HUES6 (cell line): ENCODE measurements around the gene HIPK2.

Experiments
- H3K27ac ChIP-seq: 2 replicates; pipeline ENCODE4 v1.7.0; 2013; ENCODE audit warnings: low read depth, mild to moderate bottlenecking, low read length, inconsistent platforms
- H3K27me3 ChIP-seq: 2 replicates; pipeline ENCODE4 v1.6.1; 2013; ENCODE audit warnings: low read length; ENCODE audit not compliant: control insufficient read depth, insufficient read depth
- H3K36me3 ChIP-seq: 2 replicates; pipeline ENCODE4 v1.6.1; 2013; ENCODE audit warnings: low read length; ENCODE audit not compliant: control insufficient read depth, insufficient read depth
- H3K4me1 ChIP-seq: 2 replicates; pipeline ENCODE4 v1.6.1; 2013; ENCODE audit warnings: low read length; ENCODE audit not compliant: control insufficient read depth, insufficient read depth
- H3K4me3 ChIP-seq: 2 replicates; pipeline ENCODE4 v1.5.1; 2013; ENCODE audit warnings: low read depth, low read length
- H3K9ac ChIP-seq: one replicate; pipeline ENCODE4 v1.6.1; 2013; ENCODE audit warnings: mild to moderate bottlenecking, low read length
- H3K9me3 ChIP-seq: 2 replicates; pipeline ENCODE4 v1.6.1; 2013; ENCODE audit warnings: low read depth, low read length; ENCODE audit not compliant: control insufficient read depth, insufficient read depth

Gene HIPK2

DNA sequence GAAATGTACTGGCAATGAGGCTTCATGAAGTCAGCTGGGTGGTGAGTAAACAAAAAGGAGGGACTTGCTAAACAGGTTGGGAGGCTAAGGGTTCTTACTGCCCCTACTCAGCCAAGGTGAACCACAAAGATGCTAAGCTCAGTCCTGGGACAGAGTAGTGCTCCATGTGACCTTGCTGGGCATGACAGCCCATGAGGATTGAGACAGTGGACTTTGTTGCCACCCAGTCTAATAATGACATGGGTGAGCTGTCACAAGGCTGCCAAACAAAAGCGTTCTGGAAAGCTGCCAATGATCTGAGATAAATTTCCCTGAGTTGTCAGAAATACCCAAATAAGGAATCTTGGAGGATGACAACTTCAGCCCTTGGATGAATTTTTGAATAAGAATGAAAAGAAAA is 179.2 kb downstream of the HIPK2 start:
- no peak overlapping the region for H3K27ac ChIP-seq
- H3K9me3 ChIP-seq: no peaks in the 10 kb centered on the region
- H3K4me3 ChIP-seq: no peak overlapping the region
- H3K9ac ChIP-seq: no peak overlapping the region
- H3K27me3 ChIP-seq: no peaks in the 10 kb centered on the region
- peaks cover 34% of the 10 kb centered on the region for H3K36me3 ChIP-seq
- H3K4me1 ChIP-seq: no peaks in the 10 kb centered on the region

DNA sequence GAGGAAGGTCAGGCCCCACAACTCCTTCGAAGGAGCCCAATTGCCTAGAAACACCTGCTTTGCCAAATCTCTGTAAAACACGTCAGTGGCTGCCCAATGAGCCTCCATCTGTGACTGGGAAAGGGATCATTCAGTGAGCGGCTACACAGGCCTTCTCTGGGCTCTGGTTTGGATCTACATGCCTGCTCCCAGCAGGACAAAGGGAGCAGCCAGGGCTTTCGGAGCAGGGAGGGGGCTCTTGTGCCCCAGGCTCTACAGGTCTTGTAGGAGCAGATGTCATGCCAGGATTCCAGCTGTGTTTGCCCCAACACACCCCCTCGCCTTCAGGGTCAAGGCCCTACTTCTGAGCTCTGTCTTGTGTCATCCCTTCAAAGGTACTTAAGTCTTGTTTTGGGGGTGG is 180.8 kb downstream of the HIPK2 start:
- Histone ChIP-seq H3K4me3 (no peak overlapping the region), H3K27ac (no peak overlapping the region), H3K27me3 (no peaks in the 10 kb centered on the region), H3K36me3 (peaks cover 41% of the 10 kb centered on the region), H3K9ac (no peak overlapping the region), H3K4me1 (no peaks in the 10 kb centered on the region), H3K9me3 (no peaks in the 10 kb centered on the region)

DNA sequence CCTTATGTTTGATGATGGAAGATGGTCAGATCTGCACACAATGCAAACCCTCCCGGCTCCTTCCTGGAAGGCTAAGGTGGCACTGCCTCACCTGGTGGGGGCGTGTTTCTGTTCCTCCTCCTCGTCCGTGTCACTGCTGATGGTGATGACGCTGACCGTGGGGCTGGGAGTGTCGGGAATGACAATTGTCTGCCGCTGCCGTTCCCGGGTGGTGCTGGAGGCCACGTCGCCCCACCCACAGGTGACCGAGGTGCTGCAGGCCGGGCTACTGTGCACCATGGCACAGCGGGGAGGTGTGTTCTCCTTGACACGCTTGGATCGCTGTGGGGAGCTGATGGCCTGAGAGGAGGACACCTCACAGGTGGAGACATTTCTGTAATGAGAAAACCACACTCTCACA is 181.2 kb downstream of the HIPK2 start:
- Histone ChIP-seq H3K27me3 (no peaks in the 10 kb centered on the region), H3K4me3 (no peak overlapping the region), H3K36me3 (peaks cover 42% of the 10 kb centered on the region), H3K4me1 (no peaks in the 10 kb centered on the region), H3K27ac (no peak overlapping the region), H3K9me3 (no peaks in the 10 kb centered on the region), H3K9ac (no peak overlapping the region)

DNA sequence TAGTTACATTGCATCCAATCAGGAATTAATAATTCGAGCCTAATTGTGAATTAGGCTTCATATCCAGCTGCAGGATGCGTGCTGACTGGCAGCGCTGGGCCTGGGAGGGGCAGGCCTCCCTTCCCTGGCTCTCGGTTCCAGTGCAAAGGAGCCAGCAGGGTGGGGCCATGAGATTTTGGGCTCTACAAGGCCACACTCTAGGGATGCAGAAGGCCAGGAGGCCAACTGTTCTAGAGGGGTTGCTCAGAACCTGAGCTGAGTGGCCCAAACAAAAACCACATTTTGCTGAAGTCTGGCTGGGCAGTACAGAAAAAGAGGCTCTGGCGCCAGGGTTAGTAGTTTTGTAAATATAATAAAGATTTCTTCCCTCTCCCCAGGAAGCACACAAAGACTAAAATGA is 182.0 kb downstream of the HIPK2 start:
- no peak overlapping the region for H3K4me3 ChIP-seq
- H3K9me3 ChIP-seq: no peaks in the 10 kb centered on the region
- no peak overlapping the region for H3K27ac ChIP-seq
- H3K4me1 ChIP-seq: no peaks in the 10 kb centered on the region
- no peaks in the 10 kb centered on the region for H3K27me3 ChIP-seq
- H3K36me3 ChIP-seq: peaks cover 47% of the 10 kb centered on the region
- no peak overlapping the region for H3K9ac ChIP-seq

DNA sequence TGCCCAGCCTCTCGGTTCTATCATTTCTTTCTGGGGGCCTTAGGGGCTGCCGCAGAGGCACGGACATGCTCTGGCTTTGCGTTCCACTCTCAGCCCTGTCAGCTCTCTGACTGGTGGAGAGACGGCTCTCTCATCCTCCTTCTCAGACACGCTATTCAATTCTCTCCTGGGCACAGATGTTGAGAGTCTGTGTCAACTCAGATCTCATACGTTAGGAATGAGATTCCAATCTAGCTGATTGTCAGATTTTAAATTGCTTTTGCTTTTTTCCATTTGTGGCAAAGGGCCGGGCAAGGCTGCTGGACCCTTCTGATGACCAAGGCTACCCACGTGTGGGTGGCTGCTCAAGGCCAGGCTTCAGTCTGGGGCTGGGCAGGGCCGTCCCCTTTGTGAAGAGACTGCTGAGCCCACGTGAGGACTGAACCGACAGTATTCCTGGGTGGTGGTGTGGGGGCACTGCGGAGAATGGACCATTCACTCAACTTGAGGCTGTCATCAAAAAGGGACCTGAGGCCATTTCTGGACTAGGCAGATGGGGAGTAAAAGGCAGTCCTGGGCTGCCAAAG is 182.8 kb downstream of the HIPK2 start:
- Histone ChIP-seq H3K36me3 (peaks cover 45% of the 10 kb centered on the region), H3K4me3 (no peak overlapping the region), H3K9me3 (no peaks in the 10 kb centered on the region), H3K4me1 (no peaks in the 10 kb centered on the region), H3K9ac (no peak overlapping the region), H3K27me3 (no peaks in the 10 kb centered on the region), H3K27ac (no peak overlapping the region)

DNA sequence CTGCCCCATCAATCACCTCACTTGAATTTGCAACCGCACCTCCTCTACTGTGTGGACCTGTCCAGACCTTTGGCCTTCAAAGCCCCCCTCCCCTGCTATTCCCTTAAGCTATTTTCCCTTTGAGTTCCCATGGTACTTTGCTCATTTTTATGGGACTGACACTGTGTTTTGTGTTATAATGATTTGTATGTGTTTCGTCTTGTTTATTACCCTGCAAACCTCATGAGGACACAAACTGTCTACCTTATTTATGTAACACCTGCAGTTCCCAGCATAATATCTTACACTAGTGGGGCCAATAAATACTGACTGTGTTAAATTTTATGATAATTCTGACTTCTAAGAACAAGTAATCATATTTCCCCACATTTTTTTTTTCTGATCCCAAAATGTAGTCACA is 183.7 kb downstream of the HIPK2 start:
- H3K27ac ChIP-seq: no peak overlapping the region
- peaks cover 41% of the 10 kb centered on the region for H3K36me3 ChIP-seq
- H3K4me3 ChIP-seq: no peak overlapping the region
- no peak overlapping the region for H3K9ac ChIP-seq
- H3K27me3 ChIP-seq: no peaks in the 10 kb centered on the region
- H3K4me1 ChIP-seq: no peaks in the 10 kb centered on the region
- H3K9me3 ChIP-seq: no peaks in the 10 kb centered on the region

DNA sequence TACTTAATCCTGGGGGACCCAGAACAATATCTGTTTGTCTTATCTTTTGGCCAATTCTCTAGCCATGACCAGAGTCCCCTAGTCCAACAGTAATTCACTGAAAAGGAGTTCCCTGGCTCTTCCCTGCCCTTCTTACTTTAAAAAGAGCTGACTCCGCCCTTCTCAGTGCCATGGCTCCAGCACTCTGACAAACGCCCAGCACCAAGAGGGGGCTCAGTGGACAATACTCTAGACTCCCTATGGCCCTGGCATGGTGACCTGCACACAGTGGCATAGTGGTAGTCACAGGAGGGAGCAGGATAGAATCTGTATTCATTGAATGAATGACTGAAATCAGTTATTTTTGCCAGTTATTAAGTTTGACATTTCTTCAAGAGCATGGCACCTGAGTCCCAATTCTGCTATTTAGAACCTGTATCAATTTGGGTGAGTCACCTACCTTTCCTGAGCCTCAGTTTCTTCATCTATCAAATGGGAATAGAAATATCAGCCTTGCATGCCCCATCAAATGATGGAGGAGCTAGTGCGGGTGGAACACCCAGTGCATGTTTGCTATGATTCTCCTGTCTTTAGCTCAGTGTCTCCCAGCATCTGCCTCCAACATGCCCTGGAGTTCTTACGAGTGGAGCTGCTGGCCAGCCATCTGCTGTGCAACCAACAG is 184.9 kb downstream of the HIPK2 start:
- H3K4me1 ChIP-seq: 0 out of 2 replicates have a peak, but pooled peaks cover 4% of the 10 kb centered on the region
- no peak overlapping the region for H3K9ac ChIP-seq
- H3K4me3 ChIP-seq: no peak overlapping the region
- no peaks in the 10 kb centered on the region for H3K27me3 ChIP-seq
- no peaks in the 10 kb centered on the region for H3K9me3 ChIP-seq
- H3K36me3 ChIP-seq: peaks cover 35% of the 10 kb centered on the region
- no peak overlapping the region for H3K27ac ChIP-seq

DNA sequence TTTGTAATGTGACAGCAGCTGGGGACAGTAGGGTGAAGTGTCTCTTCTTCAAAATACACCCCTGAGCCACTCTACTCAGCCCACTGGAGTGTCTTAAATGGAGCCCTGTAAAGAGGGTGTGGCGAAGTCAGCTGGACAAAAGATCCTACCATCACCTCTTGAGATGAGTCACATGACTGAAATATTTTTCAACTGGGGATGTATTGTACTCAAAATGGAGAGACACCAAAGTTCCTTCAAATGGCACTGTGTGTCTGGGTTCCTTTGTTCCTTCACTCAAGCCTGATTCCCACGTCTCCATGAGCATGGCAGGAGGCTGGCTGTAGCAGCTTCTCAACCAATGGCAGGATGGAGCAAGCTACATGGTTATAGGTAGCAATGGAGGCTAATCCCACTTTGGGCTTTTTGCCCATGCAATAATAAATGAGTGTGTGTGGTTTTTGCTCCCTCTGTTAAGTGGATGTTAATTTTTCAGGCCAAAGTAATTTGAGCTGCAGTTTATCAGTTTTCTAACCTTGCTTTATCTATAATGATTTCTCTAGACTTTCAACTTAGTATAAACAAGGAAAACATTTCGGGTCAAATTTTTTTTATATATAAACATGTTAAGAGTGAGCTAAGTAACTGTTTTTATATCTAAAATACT is 186.1 kb downstream of the HIPK2 start:
- H3K4me3 ChIP-seq: no peak overlapping the region
- H3K9ac ChIP-seq: no peak overlapping the region
- H3K9me3 ChIP-seq: no peaks in the 10 kb centered on the region
- H3K36me3 ChIP-seq: peaks cover 34% of the 10 kb centered on the region
- 0 out of 2 replicates have a peak, but pooled peaks cover 4% of the 10 kb centered on the region for H3K4me1 ChIP-seq
- no peak overlapping the region for H3K27ac ChIP-seq
- no peaks in the 10 kb centered on the region for H3K27me3 ChIP-seq

DNA sequence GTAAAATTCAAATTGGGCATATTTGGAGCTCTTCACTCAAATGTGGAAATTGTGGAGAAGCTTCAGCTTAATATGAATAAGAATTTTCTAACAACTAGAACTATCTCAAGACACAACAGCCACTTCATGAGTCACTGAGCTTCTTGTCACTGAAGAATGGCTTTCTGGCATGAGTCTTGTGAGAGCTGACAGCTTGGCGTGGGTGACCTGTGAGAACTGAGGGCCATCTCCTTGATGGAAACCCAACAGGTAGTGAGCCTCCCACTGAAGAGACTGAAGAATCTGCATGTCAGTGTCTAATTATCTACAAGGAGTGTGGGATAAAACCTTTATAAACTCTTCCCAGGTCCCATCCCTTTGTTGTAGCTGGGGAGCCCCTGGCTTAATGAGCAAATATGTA is 188.3 kb downstream of the HIPK2 start:
- Histone ChIP-seq H3K4me3 (no peak overlapping the region), H3K27ac (no peak overlapping the region), H3K27me3 (no peaks in the 10 kb centered on the region), H3K36me3 (peaks cover 21% of the 10 kb centered on the region; the same call in 1 of the 2 replicates), H3K9ac (no peak overlapping the region), H3K4me1 (0 out of 2 replicates have a peak, but pooled peaks cover 4% of the 10 kb centered on the region), H3K9me3 (no peaks in the 10 kb centered on the region)

DNA sequence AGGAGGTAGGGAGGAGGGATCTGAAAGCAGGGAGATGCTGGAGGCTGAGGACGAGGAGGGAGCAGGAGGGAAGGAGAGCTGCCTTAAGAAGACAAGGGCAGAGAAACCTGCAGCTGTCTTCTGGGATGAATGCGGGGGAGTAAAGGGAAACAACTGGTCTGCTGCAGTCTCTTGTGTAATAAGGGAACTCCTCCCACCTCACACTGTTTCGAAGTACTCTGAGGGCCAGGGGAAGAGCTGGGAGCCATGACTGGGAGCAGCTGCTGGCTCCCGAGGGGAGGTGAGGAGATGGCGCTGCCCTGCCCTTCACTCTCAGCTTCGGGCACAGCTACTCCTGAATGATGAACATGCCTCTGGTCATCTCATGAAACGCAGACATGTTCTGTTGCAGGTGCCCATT is 189.2 kb downstream of the HIPK2 start:
- Histone ChIP-seq H3K27me3 (no peaks in the 10 kb centered on the region), H3K36me3 (peaks cover 20% of the 10 kb centered on the region; the same call in 1 of the 2 replicates), H3K4me3 (no peak overlapping the region), H3K9me3 (no peaks in the 10 kb centered on the region), H3K27ac (no peak overlapping the region), H3K4me1 (0 out of 2 replicates have a peak, but pooled peaks cover 4% of the 10 kb centered on the region), H3K9ac (no peak overlapping the region)

DNA sequence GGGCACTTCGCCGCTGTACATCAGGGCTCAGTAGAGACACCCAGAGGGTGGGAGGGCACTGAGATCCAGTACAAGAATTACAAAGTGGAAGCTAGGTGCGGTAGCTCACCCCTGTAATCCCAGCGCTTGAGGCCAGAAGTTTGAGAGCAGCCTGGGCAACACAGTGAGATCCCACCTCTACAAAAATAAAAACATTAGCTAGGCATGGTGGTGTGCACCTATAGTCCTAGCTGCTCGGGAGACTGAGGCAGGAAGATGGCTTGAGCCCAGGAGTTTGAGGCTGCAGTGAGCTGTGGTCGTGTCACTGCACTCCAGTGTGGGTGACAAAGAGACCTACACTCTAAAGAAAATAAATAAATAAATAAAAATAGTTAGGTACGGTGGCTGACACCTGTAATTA is 190.3 kb downstream of the HIPK2 start:
- Histone ChIP-seq H3K4me3 (no peak overlapping the region), H3K27me3 (no peaks in the 10 kb centered on the region), H3K9ac (no peak overlapping the region), H3K4me1 (0 out of 2 replicates have a peak, but pooled peaks cover 4% of the 10 kb centered on the region), H3K36me3 (peaks cover 22% of the 10 kb centered on the region), H3K9me3 (no peaks in the 10 kb centered on the region), H3K27ac (no peak overlapping the region)
